Hair follicular keratinocyte (primary cell): ENCODE results near the gene FHL1. TPM values are rescaled to one million over a fixed set of nuclear protein-coding genes. Genes with fewer than 3 reads are reported as not detected.

Source experiments
- total RNA-seq: library from RNA; depleted of rRNA; stranded (reverse); fragments of >200 nt; gene quantifications from 2 replicates; pipeline ENCODE4 v1.2.3, GENCODE V29; 2015

Gene FHL1
- 103 and 220 TPM in 2 replicates for total RNA-seq

DNA sequence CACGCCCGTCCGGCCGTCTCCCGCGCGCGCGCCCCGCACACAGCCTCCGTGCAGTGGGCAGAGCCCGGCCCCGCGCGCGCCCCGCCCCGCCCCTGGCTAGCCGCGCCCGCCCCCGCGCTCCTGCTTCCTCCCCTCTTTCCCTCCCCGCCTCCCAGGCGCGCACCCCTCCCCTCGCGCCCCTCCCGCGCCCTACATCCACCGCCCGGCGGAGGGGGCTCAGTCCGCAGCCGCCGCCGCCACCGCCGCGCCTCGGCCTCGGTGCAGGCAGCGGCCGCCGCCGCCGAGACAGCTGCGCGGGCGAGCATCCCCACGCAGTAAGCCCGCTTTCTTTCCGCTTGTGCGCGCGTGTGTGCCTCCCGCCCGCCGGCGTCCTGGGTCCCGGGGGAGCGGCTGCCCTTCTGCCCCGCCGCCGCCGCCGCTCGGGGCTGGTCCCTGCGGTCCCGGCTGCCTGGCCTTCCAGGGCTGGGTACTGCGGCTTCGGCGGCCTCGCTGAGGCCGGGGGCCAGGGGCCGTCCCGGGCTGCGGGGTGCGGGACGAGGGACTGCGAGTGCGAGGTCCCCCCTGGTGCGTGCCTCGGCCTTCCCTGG, at the start of gene FHL1:
Gene FHL1, plus strand, starts transcription at position 219 of the 587 bp plus-strand sequence.

DNA sequence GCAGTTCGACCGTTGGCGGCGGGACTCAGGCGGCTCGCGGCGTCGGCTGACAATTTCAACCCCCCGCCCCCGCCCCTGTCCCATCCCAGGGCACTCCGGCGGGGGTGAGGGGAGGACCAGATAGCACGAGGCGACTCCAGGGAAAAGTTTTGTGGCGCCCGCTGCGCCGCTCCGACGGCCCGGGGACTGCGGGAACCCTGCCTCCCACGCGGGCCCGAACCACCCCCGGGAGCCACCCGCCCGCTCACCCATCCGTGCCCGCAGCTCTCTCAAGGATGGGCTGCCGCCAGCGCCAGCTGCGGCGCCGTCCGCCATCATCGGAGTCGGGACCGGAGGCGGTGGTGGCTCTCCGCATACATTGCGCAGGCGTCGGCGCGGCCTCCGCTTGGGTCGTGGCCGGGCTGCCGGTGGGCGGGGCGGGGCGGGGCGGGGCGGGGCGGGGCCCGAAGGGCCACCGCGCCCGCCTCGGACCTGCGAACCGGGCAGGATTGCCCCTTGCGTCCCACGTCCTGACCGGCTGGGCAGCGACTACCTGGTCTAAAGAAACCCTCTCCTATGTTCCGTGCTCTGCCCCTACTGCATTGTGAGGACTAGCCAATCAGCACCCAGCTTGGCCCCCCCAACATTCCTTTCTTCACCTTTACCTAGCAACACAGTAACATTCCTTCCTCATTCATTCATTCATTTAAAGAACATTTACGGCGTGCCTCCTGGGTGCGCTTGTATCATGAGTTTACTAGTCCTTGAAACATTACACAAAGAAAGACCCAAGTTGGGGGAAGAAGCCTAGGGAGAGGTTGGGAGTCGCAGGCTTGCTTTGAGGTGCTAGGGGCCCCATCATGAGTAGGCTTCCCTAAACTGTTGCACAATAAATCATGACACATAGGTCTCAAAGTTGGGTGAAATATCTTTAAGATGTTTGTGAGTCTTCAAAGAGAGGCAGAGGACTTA, 104.0 kb downstream of the FHL1 start, which contains the start of gene MAP7D3:
Gene MAP7D3, minus strand, starts transcription at position 360 of the 951 bp plus-strand sequence. Its CDS starts 42 bp downstream, at position 318.

Other genes with a start within 250 kb of the FHL1 start
- gene MMGT1, start 173.5 kb upstream of the FHL1 start, total RNA-seq = 16.9 and 18.8 TPM in 2 replicates
- 10.2 and 11.5 TPM in 2 replicates for gene SLC9A6, start 162.1 kb upstream of the FHL1 start, total RNA-seq
- gene MAP7D3, start 103.9 kb downstream of the FHL1 start, total RNA-seq = 10.9 and 12.8 TPM in 2 replicates
- not detected in 2 replicates for gene ADGRG4, start 153.4 kb downstream of the FHL1 start, total RNA-seq